H7 (cell line): ENCODE measurements around the gene EPO. TPM values are rescaled to one million over a fixed set of nuclear protein-coding genes. Genes with fewer than 3 reads are reported as not detected.

Experiments used
- DNase-seq: peaks from one replicate; pipeline ENCODE4 v3.0.0; 2012
- H3K27me3 ChIP-seq: 2 replicates; pipeline ENCODE4 v1.6.0; 2011; ENCODE audit warnings: mild to moderate bottlenecking, low read length; ENCODE audit not compliant: control insufficient read depth, insufficient read depth
- H3K36me3 ChIP-seq: replicated peaks from 2 replicates; pipeline ENCODE4 v1.5.1; 2011; ENCODE audit warnings: low read length; ENCODE audit not compliant: control insufficient read depth, insufficient read depth
- H3K4me3 ChIP-seq: 2 replicates; pipeline ENCODE4 v1.5.1; 2011; ENCODE audit warnings: low read depth, mild to moderate bottlenecking, control low read depth, low read length, moderate library complexity; ENCODE audit not compliant: insufficient read depth
- total RNA-seq: library from RNA; depleted of rRNA; stranded (reverse); fragments of >200 nt; shearing (Covaris generic); gene quantifications from 2 replicates; pipeline ENCODE4 v1.2.3, GENCODE V29; 2014; rRNA removed

The EPO gene
- total RNA-seq, result 0.15 TPM in 1 of 2 replicates, not detected in the other

DNA sequence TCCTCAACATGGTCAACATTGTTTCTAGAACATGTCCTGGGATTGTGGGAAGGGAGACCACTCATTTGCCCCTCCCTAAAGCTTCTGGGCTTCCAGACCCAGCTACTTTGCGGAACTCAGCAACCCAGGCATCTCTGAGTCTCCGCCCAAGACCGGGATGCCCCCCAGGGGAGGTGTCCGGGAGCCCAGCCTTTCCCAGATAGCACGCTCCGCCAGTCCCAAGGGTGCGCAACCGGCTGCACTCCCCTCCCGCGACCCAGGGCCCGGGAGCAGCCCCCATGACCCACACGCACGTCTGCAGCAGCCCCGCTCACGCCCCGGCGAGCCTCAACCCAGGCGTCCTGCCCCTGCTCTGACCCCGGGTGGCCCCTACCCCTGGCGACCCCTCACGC, at the start of gene EPO:
Gene EPO, plus strand, starts transcription at position 190 of the 392 bp plus-strand sequence. CDS start 513 bp downstream, outside the sequence.
- H3K4me3 ChIP-seq, result peak within 1 kb of the TSS; percentile 42
- peak; percentile 80 for DNase-seq
- H3K36me3 ChIP-seq, result no peaks in the 10 kb centered on the region
- H3K27me3 ChIP-seq, result peaks cover 29% of the 10 kb centered on the region

DNA sequence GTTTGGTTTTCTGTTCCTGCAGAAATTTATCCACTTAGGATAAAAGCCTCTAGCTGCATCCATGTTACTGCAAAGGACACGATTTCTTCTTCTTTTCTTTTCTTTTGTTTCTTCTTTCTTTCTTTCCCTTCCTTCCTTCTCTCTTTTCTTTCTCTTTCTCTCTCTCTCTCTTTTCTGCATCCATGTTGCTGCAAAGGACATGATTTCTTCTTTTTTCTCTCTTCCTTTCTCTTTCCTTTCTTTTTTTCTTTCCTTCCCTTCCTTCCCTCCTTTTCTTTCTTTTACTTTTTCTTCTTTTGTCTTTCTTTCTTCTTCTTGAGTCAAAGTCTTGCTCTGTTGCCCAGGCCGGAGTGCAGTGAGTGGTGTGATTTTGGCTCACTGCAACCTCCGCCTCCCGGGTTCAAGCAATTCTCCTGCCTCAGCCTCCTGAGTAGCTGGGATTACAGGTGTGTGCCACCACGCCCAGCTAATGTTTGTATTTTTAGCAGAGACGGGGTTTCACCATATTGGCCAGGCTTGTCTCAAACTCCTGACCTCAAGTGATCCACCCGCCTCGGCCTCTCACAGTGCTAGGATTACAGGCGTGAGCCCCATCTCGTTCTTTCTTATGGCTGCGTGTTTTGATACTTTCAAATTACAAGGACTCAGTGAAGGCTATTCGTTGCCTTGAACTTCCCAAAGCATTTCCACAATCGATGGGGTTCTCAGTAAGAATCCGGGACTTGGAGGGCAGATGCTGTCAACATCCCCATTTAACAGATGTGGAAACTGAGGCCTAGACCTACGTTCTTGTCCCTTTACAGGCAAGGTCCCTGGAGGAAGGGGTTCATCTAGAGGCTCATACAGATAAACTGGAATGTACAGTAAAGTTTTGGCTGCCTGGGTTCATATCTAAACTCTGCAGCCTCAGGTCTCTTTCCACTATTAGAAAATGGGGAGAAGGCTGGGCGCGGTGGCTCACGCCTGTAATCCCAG, 48.6 kb upstream of the EPO start:
- H3K36me3 ChIP-seq, result peaks cover under 1% of the 10 kb centered on the region; the same call in 1 of the 2 replicates
- H3K27me3 ChIP-seq, result peaks cover 5% of the 10 kb centered on the region
- no peak for DNase-seq
- no peak overlapping the region for H3K4me3 ChIP-seq

- Histone ChIP-seq H3K27me3 (peaks cover 5% of the 10 kb centered on the region), H3K4me3 (peak within 1 kb of the TSS; percentile 88), H3K36me3 (peaks cover 10% of the 10 kb centered on the region)
- peak; percentile 99 for DNase-seq
Observed at GRCh38 chr7:100673302-100673941, 46.8 kb upstream of the EPO start, which contains the start of gene GNB2. Gene GNB2, plus strand, starts transcription at chr7:100673740. Its CDS starts 2,526 bp downstream, at chr7:100676266.

- Histone ChIP-seq H3K27me3 (peaks cover 5% of the 10 kb centered on the region), H3K36me3 (peaks cover 10% of the 10 kb centered on the region), H3K4me3 (peak overlapping the region; percentile 88)
- DNase-seq, result peak; percentile 80
Observed at GRCh38 chr7:100673942-100674410, 46.3 kb upstream of the EPO start.

DNA sequence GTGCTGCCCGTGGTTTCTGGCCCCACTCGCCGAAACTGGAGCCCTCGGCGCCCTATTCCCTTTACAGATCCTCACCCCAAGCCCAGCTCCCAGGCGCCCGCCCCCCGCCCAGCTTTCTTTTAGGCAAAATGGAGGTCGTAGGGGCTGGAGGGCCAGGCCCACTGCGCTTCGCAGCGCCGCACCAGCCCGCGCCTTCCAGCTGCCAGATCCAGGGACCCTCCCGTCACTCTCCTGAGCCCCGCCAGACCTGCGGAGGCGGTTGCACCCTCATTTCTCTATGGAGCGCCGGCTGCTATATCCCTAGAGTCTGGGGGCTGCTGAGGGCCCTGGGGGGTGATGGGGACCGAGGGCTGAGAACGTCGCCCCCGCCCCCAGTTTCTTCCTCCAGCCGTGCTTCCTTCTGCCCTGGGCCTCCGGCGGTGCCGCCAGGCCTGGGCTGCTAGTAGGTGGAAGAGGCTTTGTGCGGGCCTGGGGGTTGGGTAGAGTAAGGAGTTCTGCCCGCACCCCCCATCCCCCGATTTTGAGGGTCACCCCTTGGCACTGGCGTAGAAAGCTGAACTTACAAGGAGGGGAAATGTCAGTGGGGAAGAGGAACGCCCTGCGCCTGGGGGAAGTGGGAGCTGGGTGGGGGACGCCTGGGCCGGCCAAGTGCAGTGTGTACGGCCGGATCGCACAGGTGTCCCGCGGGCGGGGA, 45.7 kb upstream of the EPO start:
- H3K4me3 ChIP-seq, result peak overlapping the region; percentile 88
- H3K36me3 ChIP-seq, result peaks cover 10% of the 10 kb centered on the region
- peaks cover 5% of the 10 kb centered on the region for H3K27me3 ChIP-seq
- peak; percentile 81 for DNase-seq

DNA sequence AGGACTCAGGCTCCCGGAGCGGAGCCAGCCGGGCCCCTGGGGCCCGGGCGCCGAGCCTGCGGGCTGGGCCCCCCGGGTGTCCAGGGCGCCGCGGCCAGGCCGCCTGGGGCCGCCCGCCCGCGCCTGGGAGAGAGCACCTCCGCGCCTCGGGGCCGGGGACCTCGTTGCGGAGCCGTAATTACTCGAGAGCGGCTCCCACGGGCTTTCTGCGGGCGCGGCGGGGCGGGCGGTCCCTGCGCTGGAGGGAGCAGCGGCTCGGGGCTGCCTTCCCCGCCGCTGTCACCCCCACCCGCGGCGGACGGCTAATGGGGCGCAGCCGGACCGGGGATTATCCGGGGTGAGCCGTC, 45.2 kb upstream of the EPO start:
- Histone ChIP-seq H3K4me3 (peak overlapping the region; percentile 88), H3K27me3 (peaks cover 5% of the 10 kb centered on the region), H3K36me3 (peaks cover 10% of the 10 kb centered on the region)
- DNase-seq, result peak; percentile 70

GRCh38 chr7:100675581-100676350, 44.5 kb upstream of the EPO start:
- peak; percentile 96 for DNase-seq

DNA sequence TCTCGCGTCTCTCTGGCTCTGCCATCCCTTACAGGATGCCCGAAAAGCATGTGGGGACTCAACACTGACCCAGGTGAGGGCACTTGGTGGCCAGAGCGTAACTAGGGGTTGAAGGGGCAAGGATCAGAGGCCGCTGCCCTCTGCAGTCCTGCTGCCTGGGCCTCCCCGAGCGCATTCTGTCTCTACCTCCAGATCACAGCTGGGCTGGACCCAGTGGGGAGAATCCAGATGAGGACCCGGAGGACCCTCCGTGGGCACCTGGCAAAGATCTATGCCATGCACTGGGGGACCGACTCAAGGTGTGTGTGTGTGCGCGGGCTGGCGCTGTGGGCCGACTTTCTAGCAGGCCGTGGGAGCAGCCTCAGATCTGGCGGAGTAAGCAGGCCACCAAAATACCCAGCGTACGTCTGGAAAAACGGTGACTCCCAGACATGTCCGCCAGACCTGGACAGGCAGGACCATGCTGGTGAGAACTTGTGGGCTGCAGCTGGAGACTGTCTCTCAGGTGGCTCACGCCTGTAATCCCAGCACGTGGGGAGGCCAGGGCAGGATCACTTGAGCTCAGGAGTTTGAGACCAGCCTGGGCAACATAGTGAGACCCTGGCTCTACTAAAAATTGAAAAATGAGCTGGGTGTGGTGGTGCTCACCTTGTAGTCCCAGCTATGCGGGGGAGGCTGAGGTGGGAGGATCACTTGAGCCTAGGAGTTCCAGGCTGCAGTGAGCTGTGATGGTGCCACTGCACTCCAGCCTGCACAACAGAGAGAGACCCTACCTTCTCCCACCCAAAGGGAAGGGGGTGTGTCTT, 43.6 kb upstream of the EPO start:
- 0 out of 2 replicates have a peak overlapping the region, but pooled peaks have one; percentile 88 for H3K4me3 ChIP-seq
- peaks cover 5% of the 10 kb centered on the region for H3K27me3 ChIP-seq
- peaks cover 11% of the 10 kb centered on the region for H3K36me3 ChIP-seq
- no peak for DNase-seq

More at GRCh38 chr7:100675581-100676350, 44.5 kb upstream of the EPO start:
- Histone ChIP-seq H3K4me3 (peak overlapping the region; percentile 88), H3K36me3 (peaks cover 10% of the 10 kb centered on the region), H3K27me3 (peaks cover 5% of the 10 kb centered on the region)

DNA sequence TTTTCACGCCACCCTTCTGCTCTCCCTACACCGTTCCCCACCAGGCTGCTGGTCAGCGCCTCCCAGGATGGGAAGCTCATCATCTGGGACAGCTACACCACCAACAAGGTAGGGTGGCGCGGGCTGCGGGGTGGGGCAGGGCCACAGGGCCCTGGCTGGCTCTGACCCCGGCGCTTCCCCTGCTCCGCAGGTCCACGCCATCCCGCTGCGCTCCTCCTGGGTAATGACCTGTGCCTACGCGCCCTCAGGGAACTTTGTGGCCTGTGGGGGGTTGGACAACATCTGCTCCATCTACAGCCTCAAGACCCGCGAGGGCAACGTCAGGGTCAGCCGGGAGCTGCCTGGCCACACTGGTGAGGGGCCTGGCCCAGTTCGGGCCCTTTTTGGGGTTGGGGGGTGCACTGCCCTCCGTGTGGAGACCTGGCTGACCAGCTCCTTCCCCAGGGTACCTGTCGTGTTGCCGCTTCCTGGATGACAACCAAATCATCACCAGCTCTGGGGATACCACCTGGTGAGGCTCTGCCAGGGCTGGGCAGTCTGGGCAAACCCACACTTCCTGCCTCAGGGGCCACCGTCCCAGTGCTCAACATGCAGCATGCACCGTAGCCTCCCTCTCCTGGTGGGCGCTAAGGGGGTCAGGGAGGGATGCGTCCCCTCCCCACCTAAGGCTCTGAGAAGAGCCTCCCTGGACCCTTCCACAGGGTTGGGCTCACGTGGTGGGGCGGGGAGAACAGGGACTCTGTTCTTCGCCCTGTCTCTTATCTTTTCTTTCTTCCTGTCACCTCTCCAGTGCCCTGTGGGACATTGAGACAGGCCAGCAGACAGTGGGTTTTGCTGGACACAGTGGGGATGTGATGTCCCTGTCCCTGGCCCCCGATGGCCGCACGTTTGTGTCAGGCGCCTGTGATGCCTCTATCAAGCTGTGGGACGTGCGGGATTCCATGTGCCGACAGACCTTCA, 42.7 kb upstream of the EPO start:
- DNase-seq, result peak; percentile 63
- H3K36me3 ChIP-seq, result peaks cover 14% of the 10 kb centered on the region
- H3K27me3 ChIP-seq, result peaks cover 1% of the 10 kb centered on the region; the same call in 1 of the 2 replicates
- H3K4me3 ChIP-seq, result no peak overlapping the region

DNA sequence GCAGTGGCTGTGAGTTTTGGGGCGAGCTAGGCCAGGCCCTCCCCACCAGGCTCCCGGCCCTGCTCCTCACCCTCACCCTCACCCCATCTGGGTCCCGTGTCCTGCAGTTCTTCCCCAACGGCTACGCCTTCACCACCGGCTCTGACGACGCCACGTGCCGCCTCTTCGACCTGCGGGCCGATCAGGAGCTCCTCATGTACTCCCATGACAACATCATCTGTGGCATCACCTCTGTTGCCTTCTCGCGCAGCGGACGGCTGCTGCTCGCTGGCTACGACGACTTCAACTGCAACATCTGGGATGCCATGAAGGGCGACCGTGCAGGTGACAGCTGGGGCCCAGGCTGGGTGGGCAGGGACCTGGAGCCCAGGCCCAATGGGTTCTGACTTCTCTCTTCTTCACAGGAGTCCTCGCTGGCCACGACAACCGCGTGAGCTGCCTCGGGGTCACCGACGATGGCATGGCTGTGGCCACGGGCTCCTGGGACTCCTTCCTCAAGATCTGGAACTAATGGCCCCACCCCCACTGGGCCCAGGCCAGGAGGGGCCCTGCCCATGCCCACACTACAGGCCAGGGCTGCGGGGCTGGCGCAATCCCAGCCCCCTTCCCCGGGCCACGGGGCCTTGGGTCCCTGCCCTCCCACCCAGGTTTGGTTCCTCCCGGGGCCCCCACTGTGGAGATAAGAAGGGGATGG, 41.8 kb upstream of the EPO start:
- peaks cover 18% of the 10 kb centered on the region for H3K36me3 ChIP-seq
- H3K27me3 ChIP-seq, result no peaks in the 10 kb centered on the region
- DNase-seq, result peak; percentile 78
- H3K4me3 ChIP-seq, result no peak overlapping the region

DNA sequence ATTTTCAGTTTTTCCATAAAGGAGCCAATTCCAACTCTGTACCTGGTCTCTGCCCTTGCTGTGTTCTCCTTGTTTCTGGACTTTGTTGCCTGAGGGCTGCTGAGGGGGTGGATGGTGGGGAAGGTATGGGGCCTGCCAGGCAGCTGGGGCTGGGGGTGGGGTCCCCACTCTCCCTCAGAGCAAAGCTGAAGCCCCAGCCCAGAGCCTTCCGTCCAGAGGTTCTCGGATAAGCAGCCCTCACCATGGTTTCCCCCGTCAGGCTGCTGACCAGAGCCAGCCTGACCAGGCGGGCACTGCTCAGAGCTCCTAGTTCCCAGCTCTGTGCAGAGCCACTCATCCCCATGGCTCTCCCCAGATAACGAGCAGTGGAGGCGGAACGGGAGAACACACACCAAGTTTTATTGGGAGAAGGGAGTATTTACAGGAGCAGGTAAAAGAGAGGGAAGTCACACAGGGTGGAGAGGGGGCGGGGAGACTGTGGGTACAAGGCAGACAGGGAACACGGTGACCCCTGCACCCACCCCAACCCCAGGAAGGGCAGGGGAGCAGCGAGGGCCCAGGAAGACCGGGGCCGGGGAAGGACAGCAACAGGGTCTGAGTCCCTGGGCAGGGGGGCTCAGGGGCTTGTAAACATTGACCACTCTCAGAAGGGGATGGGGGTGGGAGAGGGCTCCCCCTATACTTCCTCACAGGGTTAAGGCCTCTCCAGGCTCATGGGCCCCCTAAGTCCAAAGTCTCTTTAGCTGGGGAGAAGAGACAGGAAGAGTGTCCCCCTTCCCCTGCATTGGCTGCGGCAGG, 40.9 kb upstream of the EPO start:
- Histone ChIP-seq H3K27me3 (no peaks in the 10 kb centered on the region), H3K36me3 (peaks cover 19% of the 10 kb centered on the region), H3K4me3 (no peak overlapping the region)
- DNase-seq, result peak; percentile 70
